ENCODE data around the gene RPH3AL.

RPH3AL gene

DNA sequence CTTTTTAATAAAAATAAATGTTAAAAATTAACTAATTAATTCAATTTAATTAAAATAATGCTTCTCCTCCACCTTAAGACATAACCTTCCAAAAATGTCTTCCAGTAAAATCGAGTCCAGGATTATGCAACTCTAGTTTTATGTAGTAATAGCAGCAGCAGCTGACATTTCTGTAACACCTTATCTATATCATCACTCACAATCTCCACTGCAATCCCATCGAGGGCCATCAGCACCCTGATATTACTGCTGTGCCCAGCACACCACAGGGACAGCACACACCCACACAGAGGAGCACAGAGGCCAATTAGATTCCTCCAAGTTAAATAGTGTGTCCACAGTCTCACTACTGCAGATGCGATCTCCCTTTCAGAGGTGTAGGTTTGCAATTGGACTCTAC lies 2.9 kb downstream of the RPH3AL start:
- TF ChIP-seq, protein P1, sequence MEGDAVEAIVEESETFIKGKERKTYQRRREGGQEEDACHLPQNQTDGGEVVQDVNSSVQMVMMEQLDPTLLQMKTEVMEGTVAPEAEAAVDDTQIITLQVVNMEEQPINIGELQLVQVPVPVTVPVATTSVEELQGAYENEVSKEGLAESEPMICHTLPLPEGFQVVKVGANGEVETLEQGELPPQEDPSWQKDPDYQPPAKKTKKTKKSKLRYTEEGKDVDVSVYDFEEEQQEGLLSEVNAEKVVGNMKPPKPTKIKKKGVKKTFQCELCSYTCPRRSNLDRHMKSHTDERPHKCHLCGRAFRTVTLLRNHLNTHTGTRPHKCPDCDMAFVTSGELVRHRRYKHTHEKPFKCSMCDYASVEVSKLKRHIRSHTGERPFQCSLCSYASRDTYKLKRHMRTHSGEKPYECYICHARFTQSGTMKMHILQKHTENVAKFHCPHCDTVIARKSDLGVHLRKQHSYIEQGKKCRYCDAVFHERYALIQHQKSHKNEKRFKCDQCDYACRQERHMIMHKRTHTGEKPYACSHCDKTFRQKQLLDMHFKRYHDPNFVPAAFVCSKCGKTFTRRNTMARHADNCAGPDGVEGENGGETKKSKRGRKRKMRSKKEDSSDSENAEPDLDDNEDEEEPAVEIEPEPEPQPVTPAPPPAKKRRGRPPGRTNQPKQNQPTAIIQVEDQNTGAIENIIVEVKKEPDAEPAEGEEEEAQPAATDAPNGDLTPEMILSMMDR (conservative IDR thresholded peaks at IDR 0.05), result no peak

GRCh38 chr17:348692-349425 lies 3.7 kb downstream of the RPH3AL start:
- H3K27ac ChIP-seq, result peak overlapping the region; percentile 99
- TF ChIP-seq, protein P1 (conservative IDR thresholded peaks at IDR 0.05), result peak; percentile 35

More for the DNA sequence above, 2.9 kb downstream of the RPH3AL start:
- H3K27ac ChIP-seq, result peak overlapping the region; percentile 99

DNA sequence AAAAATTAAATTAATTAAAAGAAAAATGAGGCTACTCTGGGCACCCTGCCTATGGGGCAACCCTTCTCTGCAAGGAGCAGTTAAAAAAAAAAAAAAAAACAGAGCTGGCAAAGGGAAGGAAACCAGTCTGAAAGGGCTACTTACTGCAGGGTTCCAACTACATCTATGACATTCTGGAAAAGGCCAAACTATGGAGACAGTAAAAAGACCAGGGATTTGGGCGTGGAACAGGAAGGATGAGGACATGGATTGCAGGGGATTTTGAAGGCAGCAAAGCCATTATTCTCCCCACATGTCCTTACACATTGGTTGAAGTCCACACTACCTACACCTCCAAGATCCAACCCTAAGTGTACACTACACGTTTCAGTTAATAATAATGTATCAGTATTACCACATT lies 4.6 kb downstream of the RPH3AL start:
- TF ChIP-seq, protein P1 (conservative IDR thresholded peaks at IDR 0.05), result no peak
- H3K27ac ChIP-seq, result peak overlapping the region; percentile 99

DNA sequence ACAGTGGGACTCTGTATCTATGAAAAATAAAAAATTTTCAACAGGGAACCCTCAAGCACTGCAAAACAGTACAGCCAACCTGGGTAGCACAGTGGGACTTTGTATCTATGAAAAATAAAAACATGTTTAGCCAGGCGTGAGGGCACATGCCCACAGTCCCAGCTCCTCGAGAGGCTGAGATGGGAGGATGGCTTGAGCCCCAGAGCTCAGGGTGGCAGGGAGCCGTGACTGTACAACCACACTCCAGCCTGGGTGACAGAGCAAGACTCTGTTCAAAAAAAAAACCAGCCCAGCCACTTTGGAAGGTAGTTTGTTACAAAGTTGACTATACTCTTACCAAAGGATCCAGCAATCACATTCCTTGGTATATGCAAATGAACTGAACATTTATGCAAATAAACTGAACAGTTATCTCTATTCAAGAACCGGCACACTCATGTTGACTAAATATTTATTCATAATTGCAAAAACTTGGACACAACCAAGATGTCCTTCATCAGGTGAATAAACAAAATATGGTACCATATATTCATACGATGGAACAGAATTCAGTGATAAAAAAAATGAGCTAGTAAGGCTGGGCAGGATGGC lies 5.2 kb downstream of the RPH3AL start:
- TF ChIP-seq, protein P1 (conservative IDR thresholded peaks at IDR 0.05), result no peak
- H3K27ac ChIP-seq, result peak overlapping the region; percentile 99

DNA sequence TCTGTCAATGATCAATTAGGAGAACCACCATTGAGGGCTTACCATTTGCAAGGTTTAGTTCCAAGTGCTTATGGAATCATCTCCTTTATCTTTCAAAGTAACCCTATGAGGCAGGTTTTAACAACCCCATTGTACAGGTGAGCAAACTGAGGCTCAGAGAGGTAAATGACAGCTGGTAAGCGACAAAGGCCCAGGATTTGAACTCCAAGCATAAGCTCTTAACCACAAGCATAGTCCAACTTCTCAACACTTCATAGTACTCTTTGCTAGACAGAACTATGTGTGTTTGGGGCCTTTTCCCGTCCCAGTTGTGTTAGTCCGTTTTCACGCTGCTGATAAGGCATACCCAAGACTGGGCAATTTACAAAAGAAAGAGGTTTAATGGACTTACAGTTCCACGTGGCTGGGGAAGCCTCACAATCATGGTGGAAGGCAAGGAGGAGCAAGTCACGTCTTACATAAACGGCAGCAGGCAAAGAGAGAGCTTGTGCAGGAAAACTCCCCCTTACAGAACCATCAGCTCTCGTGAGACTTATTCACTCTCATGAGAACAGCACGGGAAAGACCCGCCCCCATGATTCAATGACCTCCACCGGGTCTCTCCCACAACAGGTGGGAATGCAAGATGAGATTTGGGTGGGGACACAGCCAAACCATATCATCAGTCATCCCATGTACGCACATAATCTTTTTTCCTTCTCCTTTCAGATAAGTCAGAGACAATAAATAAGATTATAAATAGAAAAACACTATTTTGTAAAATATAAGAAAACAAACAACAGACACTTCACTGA lies 6.4 kb downstream of the RPH3AL start:
- no peak overlapping the region for H3K27ac ChIP-seq

GRCh38 chr17:345261-345660 lies 7.3 kb downstream of the RPH3AL start:
- TF ChIP-seq, protein P1 (conservative IDR thresholded peaks at IDR 0.05), result no peak
- no peak overlapping the region for H3K27ac ChIP-seq

More for the DNA sequence above, 6.4 kb downstream of the RPH3AL start:
- TF ChIP-seq, protein P1 (conservative IDR thresholded peaks at IDR 0.05), result no peak

Measured in VCaP (cell line).